Stimulated activated memory B cell treated with anti-CD40 and anti-IgM and Interleukin-4, amounts not matched to agents 10 μg/mL and 1 μg/mL and 100 μg/mL, for 72 hours (primary cell): ENCODE data around the gene ERMP1.
A peak's percentile ranks its signal among the peaks of the same experiment; 100 is the strongest.

Experiments
- ATAC-seq: fragments of 150-1000 bp; cut with Tn5 transposase; 2 replicates; pipeline ENCODE4 v1.10.0; 2021
- H3K27ac Mint-ChIP-seq: one replicate; pipeline ENCODE4 v1.8.0; 2022; ENCODE audit warnings: mild to moderate bottlenecking, mixed read lengths
- H3K27me3 Mint-ChIP-seq: one replicate; pipeline ENCODE4 v1.8.0; 2022; ENCODE audit warnings: mixed read lengths
- H3K36me3 Mint-ChIP-seq: one replicate; pipeline ENCODE4 v1.8.0; 2022; ENCODE audit warnings: mixed read lengths
- H3K4me1 Mint-ChIP-seq: one replicate; pipeline ENCODE4 v1.8.0; 2022; ENCODE audit warnings: mixed read lengths
- H3K4me3 Mint-ChIP-seq: one replicate; pipeline ENCODE4 v1.8.0; 2022; ENCODE audit warnings: mild to moderate bottlenecking, moderate library complexity, mixed read lengths
- H3K9me3 Mint-ChIP-seq: one replicate; pipeline ENCODE4 v1.8.0; 2022; ENCODE audit warnings: mixed read lengths

ERMP1 gene

GRCh38 chr9:5842929-5843793 is 10.2 kb upstream of the ERMP1 start:
- H3K9me3 Mint-ChIP-seq, result no peaks in the 10 kb centered on the region
- no peak for ATAC-seq
- H3K27me3 Mint-ChIP-seq, result no peaks in the 10 kb centered on the region
- H3K36me3 Mint-ChIP-seq, result peaks cover 6% of the 10 kb centered on the region
- no peak overlapping the region for H3K27ac Mint-ChIP-seq
- no peak overlapping the region for H3K4me3 Mint-ChIP-seq
- H3K4me1 Mint-ChIP-seq, result no peaks in the 10 kb centered on the region

- no peaks in the 10 kb centered on the region for H3K4me1 Mint-ChIP-seq
Measured at GRCh38 chr9:5841771-5842573, 9.1 kb upstream of the ERMP1 start.

GRCh38 chr9:5840788-5841187 is 7.9 kb upstream of the ERMP1 start:
- H3K27ac Mint-ChIP-seq, result no peak overlapping the region
- H3K9me3 Mint-ChIP-seq, result no peaks in the 10 kb centered on the region
- no peaks in the 10 kb centered on the region for H3K4me1 Mint-ChIP-seq
- ATAC-seq, result no peak
- no peak overlapping the region for H3K4me3 Mint-ChIP-seq
- peaks cover 4% of the 10 kb centered on the region for H3K36me3 Mint-ChIP-seq
- no peaks in the 10 kb centered on the region for H3K27me3 Mint-ChIP-seq

More at GRCh38 chr9:5841771-5842573, 9.1 kb upstream of the ERMP1 start:
- ATAC-seq, result no peak
- no peak overlapping the region for H3K4me3 Mint-ChIP-seq
- no peak overlapping the region for H3K27ac Mint-ChIP-seq
- H3K9me3 Mint-ChIP-seq, result no peaks in the 10 kb centered on the region
- H3K36me3 Mint-ChIP-seq, result peaks cover 6% of the 10 kb centered on the region
- no peaks in the 10 kb centered on the region for H3K27me3 Mint-ChIP-seq

GRCh38 chr9:5839572-5839902 is 6.6 kb upstream of the ERMP1 start:
- no peaks in the 10 kb centered on the region for H3K9me3 Mint-ChIP-seq
- no peak for ATAC-seq
- H3K27me3 Mint-ChIP-seq, result no peaks in the 10 kb centered on the region
- H3K4me3 Mint-ChIP-seq, result no peak overlapping the region
- H3K36me3 Mint-ChIP-seq, result no peaks in the 10 kb centered on the region
- no peak overlapping the region for H3K27ac Mint-ChIP-seq
- no peaks in the 10 kb centered on the region for H3K4me1 Mint-ChIP-seq

GRCh38 chr9:5838884-5839571 is 6.1 kb upstream of the ERMP1 start:
- no peaks in the 10 kb centered on the region for H3K9me3 Mint-ChIP-seq
- no peak overlapping the region for H3K4me3 Mint-ChIP-seq
- H3K27ac Mint-ChIP-seq, result no peak overlapping the region
- peaks cover 4% of the 10 kb centered on the region for H3K4me1 Mint-ChIP-seq
- no peak for ATAC-seq
- H3K36me3 Mint-ChIP-seq, result no peaks in the 10 kb centered on the region
- no peaks in the 10 kb centered on the region for H3K27me3 Mint-ChIP-seq

- Mint-ChIP-seq H3K9me3 (no peaks in the 10 kb centered on the region), H3K27me3 (no peaks in the 10 kb centered on the region), H3K4me1 (peaks cover 28% of the 10 kb centered on the region), H3K4me3 (no peak overlapping the region), H3K36me3 (no peaks in the 10 kb centered on the region), H3K27ac (no peak overlapping the region)
- ATAC-seq, result no peak
Measured at GRCh38 chr9:5835808-5836207, 2.9 kb upstream of the ERMP1 start.

DNA sequence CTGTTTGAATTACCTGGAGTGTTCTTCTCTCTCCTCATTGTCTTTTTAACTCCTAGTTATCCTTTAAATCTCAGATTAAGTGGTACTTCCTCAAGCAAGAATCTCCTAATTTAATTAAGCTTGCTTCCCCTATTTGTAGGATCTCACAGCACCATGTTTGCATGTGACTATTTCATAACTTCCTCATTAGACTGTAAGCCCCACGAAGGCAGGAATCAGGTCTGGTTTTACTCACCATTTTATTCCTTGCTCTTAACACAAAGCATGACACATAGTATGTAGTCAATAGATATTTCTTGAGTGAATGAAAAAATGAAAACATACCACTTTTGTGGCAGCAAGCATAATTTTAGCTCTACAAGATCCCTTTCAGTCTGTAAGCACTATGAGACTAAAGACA is 1.3 kb upstream of the ERMP1 start:
- Mint-ChIP-seq H3K27me3 (no peaks in the 10 kb centered on the region), H3K27ac (no peak overlapping the region), H3K4me1 (peaks cover 29% of the 10 kb centered on the region), H3K4me3 (peak overlapping the region; percentile 2), H3K36me3 (no peaks in the 10 kb centered on the region), H3K9me3 (no peaks in the 10 kb centered on the region)
- no peak for ATAC-seq

- peak overlapping the region; percentile 89 for H3K27ac Mint-ChIP-seq
- H3K36me3 Mint-ChIP-seq, result no peaks in the 10 kb centered on the region
- H3K4me3 Mint-ChIP-seq, result peak overlapping the region; percentile 94
- no peaks in the 10 kb centered on the region for H3K27me3 Mint-ChIP-seq
- no peaks in the 10 kb centered on the region for H3K9me3 Mint-ChIP-seq
- peaks cover 42% of the 10 kb centered on the region for H3K4me1 Mint-ChIP-seq
- ATAC-seq, result peak; percentile 69
Measured at GRCh38 chr9:5832071-5832537, 813 bp downstream of the ERMP1 start.

DNA sequence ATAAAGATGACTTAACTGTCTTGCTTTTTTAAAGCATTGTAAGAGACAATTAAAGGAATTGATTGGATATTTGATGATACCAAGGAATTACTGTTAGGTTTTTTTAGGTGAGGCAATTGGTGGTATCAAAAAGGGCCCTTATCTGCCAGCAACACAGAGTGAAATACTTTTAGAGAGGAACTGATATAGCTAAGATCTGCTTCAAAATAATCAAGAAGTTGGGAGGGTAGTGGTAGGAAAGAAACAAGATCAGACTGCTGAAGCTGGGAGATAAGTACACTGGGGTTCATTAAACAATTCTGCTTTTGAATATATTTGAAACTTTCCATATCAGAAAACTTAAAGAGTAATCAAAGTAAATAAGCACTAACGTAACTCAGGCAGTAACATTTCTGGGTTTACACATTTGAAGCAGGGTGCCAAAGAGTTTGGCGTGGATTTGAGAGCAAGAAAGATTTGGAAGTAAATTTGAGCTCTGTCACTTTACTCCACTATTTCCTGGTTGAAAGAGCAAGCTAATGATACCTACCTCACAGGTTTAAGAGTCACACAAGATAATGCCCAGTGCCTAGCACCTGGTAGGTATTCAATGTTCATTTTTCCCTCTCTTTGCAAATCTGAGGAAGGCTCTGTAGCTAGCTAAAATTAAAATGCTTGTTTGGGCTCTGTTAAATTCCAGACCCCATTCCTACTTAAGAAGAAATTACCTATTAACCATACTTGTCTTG is 6.9 kb downstream of the ERMP1 start:
- H3K27ac Mint-ChIP-seq, result no peak overlapping the region
- H3K4me3 Mint-ChIP-seq, result no peak overlapping the region
- no peaks in the 10 kb centered on the region for H3K9me3 Mint-ChIP-seq
- H3K4me1 Mint-ChIP-seq, result peaks cover 16% of the 10 kb centered on the region
- H3K27me3 Mint-ChIP-seq, result no peaks in the 10 kb centered on the region
- no peak for ATAC-seq
- peaks cover 20% of the 10 kb centered on the region for H3K36me3 Mint-ChIP-seq

- no peaks in the 10 kb centered on the region for H3K9me3 Mint-ChIP-seq
- peaks cover 20% of the 10 kb centered on the region for H3K36me3 Mint-ChIP-seq
- H3K27me3 Mint-ChIP-seq, result no peaks in the 10 kb centered on the region
- H3K4me1 Mint-ChIP-seq, result peaks cover 13% of the 10 kb centered on the region
- H3K4me3 Mint-ChIP-seq, result no peak overlapping the region
- H3K27ac Mint-ChIP-seq, result no peak overlapping the region
- ATAC-seq, result no peak
Measured at GRCh38 chr9:5825223-5825622, 7.7 kb downstream of the ERMP1 start.

- ATAC-seq, result no peak
- Mint-ChIP-seq H3K27me3 (no peaks in the 10 kb centered on the region), H3K4me3 (no peak overlapping the region), H3K9me3 (peaks cover 3% of the 10 kb centered on the region), H3K27ac (no peak overlapping the region), H3K36me3 (peaks cover 46% of the 10 kb centered on the region), H3K4me1 (no peaks in the 10 kb centered on the region)
Measured at GRCh38 chr9:5820425-5820824, 12.5 kb downstream of the ERMP1 start.

DNA sequence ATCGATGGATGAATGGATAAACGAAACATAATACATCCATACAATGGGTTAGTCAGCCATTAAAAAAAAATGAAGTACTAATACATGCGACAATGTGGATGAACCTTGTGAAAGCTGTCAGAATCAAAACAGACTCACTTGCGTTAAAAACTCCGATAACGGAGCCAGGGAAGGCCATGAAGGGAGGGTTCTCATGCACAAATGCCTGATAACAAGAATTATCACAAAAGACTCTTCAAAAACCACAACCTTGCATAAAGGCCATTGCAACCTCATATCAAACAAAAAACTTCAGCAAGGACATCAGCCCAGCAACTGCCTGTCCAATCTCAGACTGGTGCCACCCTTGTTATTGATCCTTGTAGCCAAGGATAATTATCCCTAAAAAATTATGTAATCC is 13.7 kb downstream of the ERMP1 start:
- Mint-ChIP-seq H3K4me3 (no peak overlapping the region), H3K27ac (no peak overlapping the region), H3K27me3 (no peaks in the 10 kb centered on the region), H3K9me3 (peaks cover 3% of the 10 kb centered on the region), H3K36me3 (peaks cover 48% of the 10 kb centered on the region), H3K4me1 (no peaks in the 10 kb centered on the region)
- ATAC-seq, result no peak

DNA sequence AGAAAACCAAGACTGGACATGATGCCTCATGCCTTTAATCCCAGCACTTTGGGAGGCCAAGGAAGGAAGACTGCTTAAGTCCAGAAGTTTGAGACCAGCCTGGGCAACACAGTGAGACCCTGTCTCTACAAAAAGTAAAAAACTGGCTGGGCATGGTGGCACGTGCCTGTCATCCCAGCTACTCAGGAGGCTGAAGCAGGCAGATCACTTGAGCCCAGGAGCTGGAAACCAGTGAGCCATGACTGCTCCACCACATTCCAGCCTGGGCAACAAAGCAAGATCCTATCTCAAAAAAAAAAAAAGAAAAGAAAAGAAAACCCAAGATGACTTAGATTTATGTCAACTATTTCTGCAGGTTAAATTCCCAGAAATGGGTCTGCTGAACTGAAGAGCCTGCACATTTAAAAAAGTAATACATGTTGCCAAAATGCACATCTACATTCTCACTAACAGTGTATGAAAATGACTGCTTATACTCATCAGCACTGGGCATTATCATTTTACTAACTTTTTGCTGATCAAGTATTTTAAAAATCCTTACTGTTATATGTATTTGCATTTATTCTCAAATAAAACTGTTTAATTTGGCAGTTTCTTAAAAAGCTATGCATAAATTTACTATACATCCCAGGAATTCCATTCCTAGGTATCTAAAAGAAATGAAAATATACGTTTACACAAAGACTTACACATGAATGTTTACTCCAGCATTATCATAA is 14.3 kb downstream of the ERMP1 start:
- H3K27me3 Mint-ChIP-seq, result no peaks in the 10 kb centered on the region
- H3K4me1 Mint-ChIP-seq, result no peaks in the 10 kb centered on the region
- no peak overlapping the region for H3K4me3 Mint-ChIP-seq
- no peak overlapping the region for H3K27ac Mint-ChIP-seq
- peaks cover 3% of the 10 kb centered on the region for H3K9me3 Mint-ChIP-seq
- ATAC-seq, result no peak
- peaks cover 48% of the 10 kb centered on the region for H3K36me3 Mint-ChIP-seq

- Mint-ChIP-seq H3K4me1 (no peaks in the 10 kb centered on the region), H3K4me3 (no peak overlapping the region), H3K9me3 (peaks cover 3% of the 10 kb centered on the region), H3K27ac (no peak overlapping the region), H3K27me3 (no peaks in the 10 kb centered on the region), H3K36me3 (peaks cover 48% of the 10 kb centered on the region)
- no peak for ATAC-seq
Measured at GRCh38 chr9:5817862-5818261, 15.1 kb downstream of the ERMP1 start.
